ENCODE data around the gene DNM1. TPM values are rescaled to one million over a fixed set of nuclear protein-coding genes. Genes with fewer than 3 reads are reported as not detected.
A peak's percentile ranks its signal among the peaks of the same experiment; 100 is the strongest.

Gene DNM1
- polyA plus RNA-seq, 4 donors, result 0.45 to 72.1 (median 3.7) TPM

GRCh38 chr9:128260340-128260739 is 57.2 kb downstream of the DNM1 start:
- Histone ChIP-seq H3K4me3 (ENCODE audit: low read depth in 1 of 3, low read length in 3 of 3) (no peak overlapping the region), H3K4me1 (ENCODE audit: control insufficient read depth in 3 of 3, insufficient read depth in 2 of 3, low read depth in 1 of 3, low read length in 2 of 3) (no peaks in the 10 kb centered on the region), H3K27me3 (ENCODE audit: control insufficient read depth in 3 of 3, insufficient read depth in 3 of 3, low read length in 3 of 3) (no peaks in the 10 kb centered on the region), H3K36me3 (ENCODE audit: control insufficient read depth in 3 of 3, insufficient read depth in 2 of 3, low read depth in 1 of 3, low read length in 3 of 3) (peaks cover 22 to 83% (median 40%) of the 10 kb centered on the region in 3 donors), H3K27ac (ENCODE audit: low read depth in 1 of 3, low read length in 2 of 3) (no peak overlapping the region), H3K9me3 (ENCODE audit: control insufficient read depth in 2 of 2, insufficient read depth in 1 of 2, low read depth in 1 of 2, low read length in 1 of 2) (no peaks in the 10 kb centered on the region)
- no peak for FAIRE-seq
- WGBS, 3 donors, result 96 to 99% (median 96%) methylated on average over 17 of the region's 17 CpGs
- no peak for DNase-seq

DNA sequence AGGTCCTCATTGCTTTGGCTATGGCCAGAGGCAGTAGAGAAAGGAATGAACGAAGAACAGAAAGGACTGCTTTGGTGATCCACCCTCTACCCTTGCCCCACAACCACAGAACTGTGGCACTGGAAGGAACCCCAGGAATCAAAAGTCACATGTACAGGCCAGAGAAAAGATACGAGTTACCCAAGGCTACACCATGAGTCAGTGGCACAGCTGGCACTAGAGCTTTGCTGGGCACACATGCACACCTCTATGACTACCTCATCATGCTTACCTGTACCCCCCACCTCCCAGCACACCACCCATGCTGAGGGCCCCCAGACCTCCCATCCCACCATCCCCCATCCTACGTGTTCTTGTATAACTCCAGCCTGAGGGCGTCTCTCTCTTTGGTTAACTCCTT is 59.5 kb downstream of the DNM1 start:
- WGBS, 3 donors, result 80 to 88% (median 85%) methylated on average over 4 of the region's 4 CpGs
- peaks cover 18 to 84% (median 39%) of the 10 kb centered on the region in 3 donors for H3K36me3 ChIP-seq (ENCODE audit: control insufficient read depth in 3 of 3, insufficient read depth in 2 of 3, low read depth in 1 of 3, low read length in 3 of 3)
- FAIRE-seq, result no peak

DNA sequence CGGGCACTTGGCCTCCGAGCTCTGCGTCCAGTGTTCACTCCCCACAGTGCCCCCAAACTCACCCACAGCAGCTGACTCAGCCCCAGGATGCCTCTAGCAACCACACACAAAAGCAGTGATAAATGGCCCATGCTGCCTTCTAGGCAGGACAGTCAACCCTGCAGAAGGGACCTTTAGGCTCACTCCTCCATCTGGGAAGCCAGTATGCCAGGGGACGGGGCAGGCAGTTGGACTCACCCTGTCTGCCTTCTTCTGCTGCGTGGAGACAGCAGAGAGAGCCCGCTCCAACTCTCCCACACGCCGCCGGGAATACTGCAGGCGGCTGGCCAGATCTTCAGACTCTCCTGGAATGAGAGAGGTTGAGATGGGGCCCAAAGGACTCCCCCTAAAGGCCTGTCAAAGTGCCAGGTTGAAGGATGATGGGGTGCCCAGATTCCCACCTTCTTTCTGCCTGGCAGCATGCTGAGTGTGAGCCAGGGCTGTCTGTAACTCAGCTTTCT is 62.2 kb downstream of the DNM1 start:
- WGBS, 3 donors, result 96 to 98% (median 97%) methylated on average over 10 of the region's 10 CpGs

More for the DNA sequence above, 59.5 kb downstream of the DNM1 start:
- no peaks in the 10 kb centered on the region for H3K9me3 ChIP-seq (ENCODE audit: control insufficient read depth in 2 of 2, insufficient read depth in 1 of 2, low read depth in 1 of 2, low read length in 1 of 2)
- H3K4me1 ChIP-seq (ENCODE audit: control insufficient read depth in 3 of 3, insufficient read depth in 2 of 3, low read depth in 1 of 3, low read length in 2 of 3), result no peaks in the 10 kb centered on the region
- H3K27me3 ChIP-seq (ENCODE audit: control insufficient read depth in 3 of 3, insufficient read depth in 3 of 3, low read length in 3 of 3), result no peaks in the 10 kb centered on the region
- DNase-seq, result no peak
- H3K27ac ChIP-seq (ENCODE audit: low read depth in 1 of 3, low read length in 2 of 3), result no peak overlapping the region
- H3K4me3 ChIP-seq (ENCODE audit: low read depth in 1 of 3, low read length in 3 of 3), result no peak overlapping the region

DNA sequence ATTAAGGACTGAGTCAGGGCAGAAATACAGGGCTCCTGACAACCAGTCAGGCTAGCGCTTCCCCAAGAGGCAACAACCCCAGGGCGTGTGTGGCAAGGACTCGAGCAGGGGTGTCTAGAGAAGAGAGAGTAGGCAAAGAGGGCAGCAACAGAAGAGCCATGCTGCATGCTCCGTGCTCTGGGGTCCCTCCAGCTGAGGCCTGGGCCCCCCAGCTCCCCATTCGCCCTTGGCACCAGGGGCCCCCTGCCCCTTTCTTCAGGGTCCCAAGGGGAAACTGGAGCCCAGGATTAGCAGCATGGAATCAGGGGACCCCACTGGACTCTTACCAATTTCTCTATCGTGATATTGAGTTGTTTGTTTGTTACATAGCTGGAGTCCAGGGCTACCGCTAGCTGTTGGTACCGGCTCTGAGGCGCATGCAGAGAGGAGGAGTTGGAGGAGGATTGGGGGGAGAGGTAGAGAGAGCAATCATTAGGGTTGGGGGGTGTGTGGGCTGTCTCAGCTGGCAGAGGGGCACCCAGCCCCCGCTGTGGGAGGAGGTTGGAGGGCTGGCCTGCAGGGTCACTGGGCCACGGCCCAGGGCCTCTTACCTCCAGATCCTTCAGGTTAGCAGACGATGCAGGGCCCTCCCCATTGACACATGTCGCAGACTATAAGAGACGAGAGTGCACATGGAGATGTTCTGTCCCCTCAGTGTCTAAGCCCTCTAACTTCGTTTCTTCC is 63.9 kb downstream of the DNM1 start:
- WGBS, 3 donors, result 92 to 94% (median 92%) methylated on average over 15 of the region's 15 CpGs
- Histone ChIP-seq H3K9me3 (ENCODE audit: control insufficient read depth in 2 of 2, insufficient read depth in 1 of 2, low read depth in 1 of 2, low read length in 1 of 2) (no peaks in the 10 kb centered on the region), H3K4me1 (ENCODE audit: control insufficient read depth in 3 of 3, insufficient read depth in 2 of 3, low read depth in 1 of 3, low read length in 2 of 3) (no peaks in the 10 kb centered on the region), H3K4me3 (ENCODE audit: low read depth in 1 of 3, low read length in 3 of 3) (no peak overlapping the region), H3K36me3 (ENCODE audit: control insufficient read depth in 3 of 3, insufficient read depth in 2 of 3, low read depth in 1 of 3, low read length in 3 of 3) (peaks cover 9 to 79% (median 17%) of the 10 kb centered on the region in 3 donors), H3K27ac (ENCODE audit: low read depth in 1 of 3, low read length in 2 of 3) (no peak overlapping the region), H3K27me3 (ENCODE audit: control insufficient read depth in 3 of 3, insufficient read depth in 3 of 3, low read length in 3 of 3) (no peaks in the 10 kb centered on the region)
- FAIRE-seq (no peak), DNase-seq (no peak)

More for the DNA sequence above, 62.2 kb downstream of the DNM1 start:
- H3K27ac ChIP-seq (ENCODE audit: low read depth in 1 of 3, low read length in 2 of 3), result no peak overlapping the region
- H3K27me3 ChIP-seq (ENCODE audit: control insufficient read depth in 3 of 3, insufficient read depth in 3 of 3, low read length in 3 of 3), result no peaks in the 10 kb centered on the region
- H3K4me3 ChIP-seq (ENCODE audit: low read depth in 1 of 3, low read length in 3 of 3), result no peak overlapping the region
- DNase-seq (no peak), FAIRE-seq (no peak)
- H3K9me3 ChIP-seq (ENCODE audit: control insufficient read depth in 2 of 2, insufficient read depth in 1 of 2, low read depth in 1 of 2, low read length in 1 of 2), result no peaks in the 10 kb centered on the region
- H3K4me1 ChIP-seq (ENCODE audit: control insufficient read depth in 3 of 3, insufficient read depth in 2 of 3, low read depth in 1 of 3, low read length in 2 of 3), result no peaks in the 10 kb centered on the region
- peaks cover 13 to 82% (median 27%) of the 10 kb centered on the region in 3 donors for H3K36me3 ChIP-seq (ENCODE audit: control insufficient read depth in 3 of 3, insufficient read depth in 2 of 3, low read depth in 1 of 3, low read length in 3 of 3)

GRCh38 chr9:128271112-128271511 is 67.9 kb downstream of the DNM1 start:
- Histone ChIP-seq H3K9me3 (ENCODE audit: control insufficient read depth in 2 of 2, insufficient read depth in 1 of 2, low read depth in 1 of 2, low read length in 1 of 2) (no peaks in the 10 kb centered on the region), H3K36me3 (ENCODE audit: control insufficient read depth in 3 of 3, insufficient read depth in 2 of 3, low read depth in 1 of 3, low read length in 3 of 3) (peaks cover 6 to 62% (median 15%) of the 10 kb centered on the region in 3 donors), H3K27me3 (ENCODE audit: control insufficient read depth in 3 of 3, insufficient read depth in 3 of 3, low read length in 3 of 3) (no peaks in the 10 kb centered on the region), H3K27ac (ENCODE audit: low read depth in 1 of 3, low read length in 2 of 3) (no peak overlapping the region), H3K4me3 (ENCODE audit: low read depth in 1 of 3, low read length in 3 of 3) (no peak overlapping the region), H3K4me1 (ENCODE audit: control insufficient read depth in 3 of 3, insufficient read depth in 2 of 3, low read depth in 1 of 3, low read length in 2 of 3) (peaks cover 0 to 7% (median 0%) of the 10 kb centered on the region in 3 donors)
- no peak for FAIRE-seq
- WGBS, 3 donors, result 86 to 89% (median 88%) methylated on average over 3 of the region's 3 CpGs
- DNase-seq, result no peak

GRCh38 chr9:128271512-128271911 is 68.3 kb downstream of the DNM1 start:
- DNase-seq (no peak), FAIRE-seq (no peak)
- no peak overlapping the region for H3K27ac ChIP-seq (ENCODE audit: low read depth in 1 of 3, low read length in 2 of 3)
- 79 to 80% (median 80%) methylated on average over 5 of the region's 5 CpGs for WGBS, 3 donors
- H3K4me3 ChIP-seq (ENCODE audit: low read depth in 1 of 3, low read length in 3 of 3), result no peak overlapping the region
- no peaks in the 10 kb centered on the region for H3K27me3 ChIP-seq (ENCODE audit: control insufficient read depth in 3 of 3, insufficient read depth in 3 of 3, low read length in 3 of 3)
- H3K36me3 ChIP-seq (ENCODE audit: control insufficient read depth in 3 of 3, insufficient read depth in 2 of 3, low read depth in 1 of 3, low read length in 3 of 3), result peaks cover 6 to 62% (median 15%) of the 10 kb centered on the region in 3 donors
- no peaks in the 10 kb centered on the region for H3K9me3 ChIP-seq (ENCODE audit: control insufficient read depth in 2 of 2, insufficient read depth in 1 of 2, low read depth in 1 of 2, low read length in 1 of 2)
- H3K4me1 ChIP-seq (ENCODE audit: control insufficient read depth in 3 of 3, insufficient read depth in 2 of 3, low read depth in 1 of 3, low read length in 2 of 3), result peaks cover 0 to 7% (median 0%) of the 10 kb centered on the region in 3 donors

DNA sequence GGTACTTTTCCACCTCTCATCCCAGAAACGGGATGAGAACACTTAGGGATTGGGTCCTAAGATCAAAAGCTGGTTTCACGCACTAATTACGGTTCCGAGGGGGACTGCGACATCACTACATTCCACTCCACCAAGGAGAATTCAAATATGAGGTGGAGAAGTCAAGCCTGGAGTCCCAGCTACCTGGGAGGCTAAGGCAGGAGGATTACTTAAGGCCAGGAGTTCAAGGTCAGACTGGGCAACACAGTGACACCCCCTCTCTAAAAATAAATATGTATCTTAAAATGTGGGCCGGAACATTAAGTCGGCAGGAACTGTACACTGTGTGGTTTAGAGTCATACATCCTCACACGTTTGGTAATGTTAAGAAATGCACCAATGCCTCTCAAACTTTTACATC is 71.1 kb downstream of the DNM1 start:
- H3K9me3 ChIP-seq (ENCODE audit: control insufficient read depth in 2 of 2, insufficient read depth in 1 of 2, low read depth in 1 of 2, low read length in 1 of 2), result no peaks in the 10 kb centered on the region
- no peak for DNase-seq
- H3K4me3 ChIP-seq (ENCODE audit: low read depth in 1 of 3, low read length in 3 of 3), result no peak overlapping the region
- H3K4me1 ChIP-seq (ENCODE audit: control insufficient read depth in 3 of 3, insufficient read depth in 2 of 3, low read depth in 1 of 3, low read length in 2 of 3), result peaks cover 0 to 10% (median 8%) of the 10 kb centered on the region in 3 donors
- no peak overlapping the region for H3K27ac ChIP-seq (ENCODE audit: low read depth in 1 of 3, low read length in 2 of 3)
- peaks cover 0 to 37% (median 9%) of the 10 kb centered on the region in 3 donors for H3K36me3 ChIP-seq (ENCODE audit: control insufficient read depth in 3 of 3, insufficient read depth in 2 of 3, low read depth in 1 of 3, low read length in 3 of 3)
- 67 to 72% (median 69%) methylated on average over 8 of the region's 8 CpGs for WGBS, 3 donors
- FAIRE-seq, result no peak
- no peaks in the 10 kb centered on the region for H3K27me3 ChIP-seq (ENCODE audit: control insufficient read depth in 3 of 3, insufficient read depth in 3 of 3, low read length in 3 of 3)

DNA sequence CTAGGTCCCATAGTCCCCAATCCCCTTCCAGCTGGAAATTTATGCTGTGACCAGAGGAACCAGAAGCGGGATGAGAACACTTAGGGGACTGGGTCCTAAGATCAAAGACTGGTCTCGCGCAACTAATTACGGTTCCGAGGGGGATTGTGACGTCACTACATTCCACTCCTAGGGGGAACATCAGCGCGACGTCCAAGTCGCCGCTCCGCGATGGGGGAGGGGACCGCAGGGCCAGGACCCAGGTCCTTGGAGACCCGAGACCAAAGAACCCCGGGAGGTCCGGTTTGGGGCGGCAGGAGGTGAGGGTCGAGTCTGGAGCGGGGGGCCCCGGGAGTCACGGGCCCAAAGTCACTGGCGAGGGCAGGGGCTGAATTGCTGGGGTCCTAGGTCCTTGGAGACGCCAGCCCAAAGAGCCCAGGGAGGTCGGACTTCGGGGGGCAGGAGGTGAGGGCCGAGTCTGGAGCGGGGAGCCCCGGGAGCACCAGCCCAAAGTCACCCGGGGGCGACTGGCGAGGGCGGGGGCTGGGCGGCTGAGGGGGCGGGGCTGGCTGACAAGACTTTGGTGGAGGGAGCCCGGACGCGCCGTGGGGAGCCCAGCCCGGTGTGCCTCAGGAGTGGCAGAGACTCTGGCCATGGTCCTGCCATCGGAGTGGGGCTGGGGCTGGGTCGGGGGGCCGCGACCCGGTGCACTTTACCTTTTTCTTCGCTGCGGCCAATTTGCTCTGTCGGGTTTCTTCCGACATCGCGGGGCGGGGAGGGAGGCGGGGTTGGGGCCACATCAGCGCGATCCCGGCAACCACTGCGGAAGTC is 72.2 kb downstream of the DNM1 start, which contains the start of gene GOLGA2:
Gene GOLGA2, minus strand, starts transcription at position 810 of the 810 bp plus-strand sequence. Its CDS starts 31 bp downstream, at position 779.
- Histone ChIP-seq H3K9me3 (ENCODE audit: control insufficient read depth in 2 of 2, insufficient read depth in 1 of 2, low read depth in 1 of 2, low read length in 1 of 2) (no peaks in the 10 kb centered on the region), H3K4me3 (ENCODE audit: low read depth in 1 of 3, low read length in 3 of 3) (peak within 1 kb of the TSS; percentile 68 to 92 (median 90)), H3K27me3 (ENCODE audit: control insufficient read depth in 3 of 3, insufficient read depth in 3 of 3, low read length in 3 of 3) (no peaks in the 10 kb centered on the region), H3K36me3 (ENCODE audit: control insufficient read depth in 3 of 3, insufficient read depth in 2 of 3, low read depth in 1 of 3, low read length in 3 of 3) (peaks cover 0 to 33% (median 9%) of the 10 kb centered on the region in 3 donors), H3K27ac (ENCODE audit: low read depth in 1 of 3, low read length in 2 of 3) (peak within 1 kb of the TSS; percentile 66 to 90 (median 82)), H3K4me1 (ENCODE audit: control insufficient read depth in 3 of 3, insufficient read depth in 2 of 3, low read depth in 1 of 3, low read length in 2 of 3) (peaks cover 0 to 10% (median 8%) of the 10 kb centered on the region in 3 donors)
- DNase-seq, result peak; percentile 24 to 71
- 0 to 1% (median 1%) methylated on average over 43 to 57 of the region's 57 CpGs for WGBS, 3 donors
- no peak for FAIRE-seq

Measured in small intestine (tissue), 7 donors.